Caco-2 (cell line): ENCODE measurements around the gene CRACR2A. TPM values are rescaled to one million over a fixed set of nuclear protein-coding genes. Genes with fewer than 3 reads are reported as not detected.

ENCODE experiments used
- BruUV-seq: library from RNA; stranded (reverse); fragments of 400-500 nt; replicated peaks from 2 replicates; lab custom pipeline; 2021; lab: Mats Ljungman, UMichigan
- CTCF ChIA-PET: fragments of 300-600 bp; sonication (Branson Sonifier 250); formaldehyde crosslinking; loops from one replicate; lab custom pipeline; 2022; ENCODE audit warnings: antibody characterized with exemption; lab: Charles Lee
- POLR2A ChIA-PET: fragments of 300-600 bp; sonication (Branson Sonifier 250); formaldehyde crosslinking; loops from one replicate; lab custom pipeline; 2022; ENCODE audit warnings: antibody characterized with exemption; lab: Charles Lee
- DNase-seq, 2 experiments: peaks; one replicate each; pipeline versions ENCODE4 v3.0.0 to v3.0.0-alpha.2; 2020 to 2022
- H3K27me3 ChIP-seq: replicated peaks from 2 replicates; pipeline ENCODE4 v1.6.0; 2011; ENCODE audit warnings: low read length; ENCODE audit not compliant: control insufficient read depth, insufficient read depth
- H3K36me3 ChIP-seq: 2 replicates; pipeline ENCODE4 v1.5.1; 2011; ENCODE audit warnings: low read length; ENCODE audit not compliant: control insufficient read depth, insufficient read depth
- H3K4me1 ChIP-seq: fragments of 250-450 bp; sonication (Bioruptor Pico); 2 replicates; pipeline ENCODE4 v1.5.1; 2020; ENCODE audit warnings: mild to moderate bottlenecking
- H3K4me3 ChIP-seq: 2 replicates; pipeline ENCODE4 v1.5.1; 2011; ENCODE audit warnings: low read depth, mild to moderate bottlenecking, control low read depth, low read length
- H3K9me3 ChIP-seq: fragments of 250-450 bp; sonication (Bioruptor Pico); 2 replicates; pipeline ENCODE4 v1.5.1; 2020; ENCODE audit warnings: mild to moderate bottlenecking, moderate library complexity
- H3K27ac Mint-ChIP-seq: one replicate; pipeline ENCODE4 v1.8.0; 2022; ENCODE audit warnings: mixed read lengths; ENCODE audit not compliant: unreplicated experiment
- H3K27me3 Mint-ChIP-seq: one replicate; pipeline ENCODE4 v1.8.0; 2022; ENCODE audit warnings: mixed read lengths; ENCODE audit not compliant: insufficient read depth, unreplicated experiment
- H3K36me3 Mint-ChIP-seq: one replicate; pipeline ENCODE4 v1.8.0; 2022; ENCODE audit warnings: mild to moderate bottlenecking, mixed read lengths; ENCODE audit not compliant: insufficient read depth, unreplicated experiment
- H3K4me1 Mint-ChIP-seq: one replicate; pipeline ENCODE4 v1.8.0; 2022; ENCODE audit warnings: low read depth, mixed read lengths; ENCODE audit not compliant: unreplicated experiment
- H3K4me3 Mint-ChIP-seq: one replicate; pipeline ENCODE4 v1.8.0; 2022; ENCODE audit warnings: mild to moderate bottlenecking, moderate library complexity, mixed read lengths; ENCODE audit not compliant: unreplicated experiment
- H3K9me3 Mint-ChIP-seq: one replicate; pipeline ENCODE4 v1.8.0; 2022; ENCODE audit warnings: mixed read lengths; ENCODE audit not compliant: unreplicated experiment
- intact Hi-C: fragments of 100-400 bp; cut with micrococcal nuclease; formaldehyde crosslinking; loops from one replicate; pipeline ENCODE4 v1.10.0; 2022; ENCODE audit not compliant: unreplicated experiment
- total RNA-seq: library from RNA; stranded (reverse); gene quantifications from 2 replicates; pipeline ENCODE4 v1.2.3, GENCODE V29; 2022
- TF ChIP-seq, protein P1 (sequence below), 2 experiments: fragments of 200-600 bp in 1 of 2; IDR thresholded peaks; 1 replicate in 1 of 2; 2 replicates in 1 of 2; pipeline versions ENCODE4 v1.5.1 to v1.8.0; 2011 to 2022; ENCODE audit warnings: antibody characterized with exemption in 1 of 2, control low read depth in 1 of 2, inconsistent platforms in 1 of 2, low read depth in 1 of 2, low read length in 1 of 2, mild to moderate bottlenecking in 1 of 2, moderate library complexity in 1 of 2; ENCODE audit not compliant: insufficient read depth in 1 of 2, severe bottlenecking in 1 of 2, unreplicated experiment in 1 of 2

Gene CRACR2A
- total RNA-seq, 1 experiment from 2014 or later: 16.5 TPM

- H3K9me3 Mint-ChIP-seq: no peaks in the 10 kb centered on the region
- H3K4me1 Mint-ChIP-seq: peaks cover 11% of the 10 kb centered on the region
- peak overlapping the region; percentile 8 for H3K27ac Mint-ChIP-seq
- intact Hi-C loops: no loop called here
- H3K27me3 Mint-ChIP-seq: peaks cover 7% of the 10 kb centered on the region
- no peak for DNase-seq
- H3K4me1 ChIP-seq: no peaks in the 10 kb centered on the region
- CTCF ChIA-PET: no interaction called here
- no peaks in the 10 kb centered on the region for H3K36me3 ChIP-seq
- no peaks in the 10 kb centered on the region for H3K9me3 ChIP-seq
- H3K4me3 Mint-ChIP-seq: no peak overlapping the region
- no peaks in the 10 kb centered on the region for H3K36me3 Mint-ChIP-seq
- no TSS peak for BruUV-seq
- POLR2A ChIA-PET: no interaction called here
- H3K27me3 ChIP-seq: no peaks in the 10 kb centered on the region
- H3K4me3 ChIP-seq: no peak overlapping the region
- TF ChIP-seq, protein P1, sequence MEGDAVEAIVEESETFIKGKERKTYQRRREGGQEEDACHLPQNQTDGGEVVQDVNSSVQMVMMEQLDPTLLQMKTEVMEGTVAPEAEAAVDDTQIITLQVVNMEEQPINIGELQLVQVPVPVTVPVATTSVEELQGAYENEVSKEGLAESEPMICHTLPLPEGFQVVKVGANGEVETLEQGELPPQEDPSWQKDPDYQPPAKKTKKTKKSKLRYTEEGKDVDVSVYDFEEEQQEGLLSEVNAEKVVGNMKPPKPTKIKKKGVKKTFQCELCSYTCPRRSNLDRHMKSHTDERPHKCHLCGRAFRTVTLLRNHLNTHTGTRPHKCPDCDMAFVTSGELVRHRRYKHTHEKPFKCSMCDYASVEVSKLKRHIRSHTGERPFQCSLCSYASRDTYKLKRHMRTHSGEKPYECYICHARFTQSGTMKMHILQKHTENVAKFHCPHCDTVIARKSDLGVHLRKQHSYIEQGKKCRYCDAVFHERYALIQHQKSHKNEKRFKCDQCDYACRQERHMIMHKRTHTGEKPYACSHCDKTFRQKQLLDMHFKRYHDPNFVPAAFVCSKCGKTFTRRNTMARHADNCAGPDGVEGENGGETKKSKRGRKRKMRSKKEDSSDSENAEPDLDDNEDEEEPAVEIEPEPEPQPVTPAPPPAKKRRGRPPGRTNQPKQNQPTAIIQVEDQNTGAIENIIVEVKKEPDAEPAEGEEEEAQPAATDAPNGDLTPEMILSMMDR (IDR thresholded peaks at IDR 0.05; ENCODE audit: insufficient read depth in 1 of 2, low read depth in 1 of 2, low read length in 1 of 2, severe bottlenecking in 1 of 2, unreplicated experiment in 1 of 2): no peak
Measured at GRCh38 chr12:3593906-3594483, 158.9 kb downstream of the CRACR2A start.

DNA sequence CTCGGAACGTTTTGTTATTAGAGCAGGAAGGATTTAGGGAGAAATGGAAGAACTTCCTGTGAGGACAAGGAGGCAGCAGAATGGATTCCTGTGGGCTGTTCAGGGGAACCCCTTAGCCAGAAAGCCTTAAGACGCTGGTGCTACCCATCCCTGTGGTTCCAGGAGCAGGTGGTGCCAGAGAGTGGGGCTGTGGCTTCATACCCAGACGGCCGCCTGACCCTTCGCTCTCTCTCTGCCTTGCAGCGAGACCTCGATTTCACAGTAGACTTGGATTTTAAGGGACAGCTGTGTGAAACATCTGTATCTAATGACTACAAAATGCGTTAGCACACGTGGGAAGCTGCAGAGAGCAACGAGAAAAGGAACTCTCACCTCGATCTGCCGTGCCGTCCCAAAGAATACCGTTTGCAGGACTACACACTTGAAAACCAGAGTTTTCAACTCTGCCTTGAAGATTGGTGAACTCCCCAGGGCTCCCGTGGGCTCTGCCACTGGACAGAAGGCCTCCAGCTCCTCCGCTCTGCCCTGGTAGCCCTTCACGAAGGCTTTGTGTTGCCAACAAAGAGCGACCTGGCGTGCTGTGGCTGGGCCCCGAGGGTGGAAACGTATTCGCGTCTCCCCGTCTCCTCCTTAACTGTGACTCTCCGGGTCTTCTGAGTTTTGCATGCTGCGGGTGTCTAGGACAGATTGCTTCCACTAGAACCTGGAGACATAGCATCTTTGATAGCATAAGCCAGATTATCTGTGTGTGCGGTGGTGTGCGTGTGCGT lies 159.9 kb downstream of the CRACR2A start:
- Histone ChIP-seq H3K9me3 (no peaks in the 10 kb centered on the region), H3K27me3 (no peaks in the 10 kb centered on the region), H3K36me3 (no peaks in the 10 kb centered on the region), H3K4me1 (no peaks in the 10 kb centered on the region), H3K4me3 (no peak overlapping the region)
- H3K27me3 Mint-ChIP-seq: peaks cover 3% of the 10 kb centered on the region
- H3K9me3 Mint-ChIP-seq: no peaks in the 10 kb centered on the region
- H3K4me1 Mint-ChIP-seq: peaks cover 11% of the 10 kb centered on the region
- intact Hi-C loops: no loop called here
- no peak for DNase-seq
- ChIA-PET POLR2A (no interaction called here), CTCF (no interaction called here)
- TF ChIP-seq, protein P1 (IDR thresholded peaks at IDR 0.05; ENCODE audit: insufficient read depth in 1 of 2, low read depth in 1 of 2, low read length in 1 of 2, severe bottlenecking in 1 of 2, unreplicated experiment in 1 of 2): no peak
- H3K27ac Mint-ChIP-seq: no peak overlapping the region
- no peaks in the 10 kb centered on the region for H3K36me3 Mint-ChIP-seq
- no peak overlapping the region for H3K4me3 Mint-ChIP-seq
- BruUV-seq: no TSS peak

- no peak overlapping the region for H3K27ac Mint-ChIP-seq
- H3K27me3 Mint-ChIP-seq: peaks cover 3% of the 10 kb centered on the region
- Histone ChIP-seq H3K36me3 (no peaks in the 10 kb centered on the region), H3K4me1 (peaks cover 2% of the 10 kb centered on the region; the same call in 1 of the 2 replicates), H3K9me3 (no peaks in the 10 kb centered on the region), H3K27me3 (no peaks in the 10 kb centered on the region), H3K4me3 (no peak overlapping the region)
- peaks cover 9% of the 10 kb centered on the region for H3K4me1 Mint-ChIP-seq
- BruUV-seq: no TSS peak
- ChIA-PET CTCF (interaction anchor here (0.7 kb wide), 1 partner anchor 123 kb away, joined by 6 read pairs; no protein-coding TSS in a partner anchor), POLR2A (interaction anchor here (0.5 kb wide), 1 partner anchor 441 kb away, joined by 3 read pairs; no protein-coding TSS in a partner anchor)
- DNase-seq: no peak
- TF ChIP-seq, protein P1 (IDR thresholded peaks at IDR 0.05; ENCODE audit: insufficient read depth in 1 of 2, low read depth in 1 of 2, low read length in 1 of 2, severe bottlenecking in 1 of 2, unreplicated experiment in 1 of 2): no peak
- H3K36me3 Mint-ChIP-seq: no peaks in the 10 kb centered on the region
- H3K9me3 Mint-ChIP-seq: no peaks in the 10 kb centered on the region
- intact Hi-C loops: no loop called here
- no peak overlapping the region for H3K4me3 Mint-ChIP-seq
Measured at GRCh38 chr12:3589745-3590144, 163.2 kb downstream of the CRACR2A start.
